ENCODE data around the gene OR8D2. TPM values are rescaled to one million over a fixed set of nuclear protein-coding genes. Genes with fewer than 3 reads are reported as not detected.

OR8D2 gene
- total RNA-seq, result not detected in 2 replicates

DNA sequence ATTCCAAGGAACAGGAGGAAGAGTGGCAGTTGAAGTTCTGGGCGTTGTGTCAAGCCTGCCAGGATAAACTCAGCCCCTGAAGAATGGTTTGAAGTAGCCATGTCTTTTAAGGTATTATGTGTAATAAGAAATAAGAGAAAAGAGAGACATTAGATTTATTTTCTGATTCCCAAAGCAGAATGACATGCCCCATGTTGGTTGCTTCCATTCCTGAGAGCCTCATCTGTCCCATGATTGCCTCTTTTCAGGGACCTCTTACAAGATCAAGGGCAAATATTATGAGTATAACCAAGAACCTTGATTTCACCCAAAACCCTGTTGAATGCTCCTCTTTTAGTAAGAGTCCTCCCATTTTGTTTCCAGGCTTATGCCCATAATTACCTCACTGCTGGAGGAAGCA is at the start of gene OR8D2:
Gene OR8D2 (minus strand): TSS at position 101 of the 400 bp plus-strand sequence. CDS start 0 bp downstream, at position 101.

DNA sequence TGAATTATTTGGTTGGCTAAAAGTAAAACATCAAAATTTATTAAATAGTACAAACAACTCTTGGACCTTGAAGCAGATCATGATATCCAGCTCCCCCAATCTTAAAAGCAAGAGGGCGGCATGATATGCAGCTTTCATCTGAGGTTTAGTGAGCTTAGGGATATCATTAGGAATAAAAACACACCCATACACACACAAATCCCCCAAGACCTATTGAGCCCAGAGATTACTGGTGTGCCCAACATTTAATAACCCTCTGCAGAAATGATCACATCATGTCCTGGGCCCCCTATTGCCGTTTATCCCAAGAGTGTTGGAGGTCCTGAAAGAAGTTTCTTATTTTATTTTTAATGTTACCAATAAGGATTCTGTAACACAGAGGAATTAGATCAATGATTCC is 6.1 kb downstream of the OR8D2 start, which contains the start of gene OR8D1:
Gene OR8D1 (minus strand): TSS at position 101 of the 400 bp plus-strand sequence. CDS start 3,183 bp downstream, outside the sequence.

Other genes starting within 250 kb of the OR8D2 start
- 10.5 and 11.8 TPM in 2 replicates for gene VWA5A, start 204.7 kb downstream of the OR8D2 start, total RNA-seq
- gene OR10D3, start 136.9 kb downstream of the OR8D2 start, total RNA-seq, result not detected in 2 replicates
- gene OR8G1, start 79.1 kb downstream of the OR8D2 start, total RNA-seq, result not detected in 2 replicates
- not detected in 2 replicates for gene OR8G5, start 63.8 kb downstream of the OR8D2 start, total RNA-seq
- under 0.01 TPM in 1 of 2 replicates, not detected in the other for gene OR8D1, start 6.2 kb downstream of the OR8D2 start, total RNA-seq
- not detected in 2 replicates for gene OR8B2, start 64.3 kb upstream of the OR8D2 start, total RNA-seq
- gene OR8B3, start 78.8 kb upstream of the OR8D2 start, total RNA-seq, result not detected in 2 replicates
- not detected in 2 replicates for gene OR8B4, start 104.7 kb upstream of the OR8D2 start, total RNA-seq
- not detected in 2 replicates for gene OR8B8, start 125.5 kb upstream of the OR8D2 start, total RNA-seq
- not detected in 2 replicates for gene OR8B12, start 223.5 kb upstream of the OR8D2 start, total RNA-seq
- gene OR8A1, start 249.8 kb upstream of the OR8D2 start, total RNA-seq, result not detected in 2 replicates

All from uterine smooth muscle cell (primary cell).